ENCODE data around the gene WDR70.
A peak's percentile ranks its signal among the peaks of the same experiment; 100 is the strongest.

Gene WDR70

DNA sequence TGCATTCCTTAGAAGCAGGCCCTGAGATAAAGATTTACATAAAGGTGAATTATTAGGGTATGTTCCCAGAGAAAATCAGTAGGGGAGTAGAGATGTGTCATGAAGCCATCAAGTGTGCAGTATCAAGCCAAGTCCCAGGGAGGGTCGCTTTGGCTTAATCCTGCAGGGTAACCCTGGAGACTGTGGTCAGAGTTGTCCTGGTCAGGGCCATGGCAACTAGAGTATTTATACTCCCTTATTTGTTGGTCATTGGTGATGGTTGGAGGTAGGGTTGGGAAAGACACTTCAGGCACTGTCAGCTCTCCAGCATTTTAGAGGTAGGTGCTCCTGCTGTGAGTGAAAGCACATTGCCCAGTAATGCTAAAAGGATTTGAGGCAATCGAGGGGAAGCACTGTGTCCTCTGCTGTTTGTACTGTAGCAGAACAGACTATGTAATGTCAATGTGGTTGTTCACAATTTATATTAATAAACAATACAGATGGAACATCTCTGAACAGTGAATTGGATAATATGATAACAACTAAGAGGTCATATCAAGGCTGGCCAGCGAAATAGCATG is 351.9 kb downstream of the WDR70 start:
- DNase-seq: no peak

DNA sequence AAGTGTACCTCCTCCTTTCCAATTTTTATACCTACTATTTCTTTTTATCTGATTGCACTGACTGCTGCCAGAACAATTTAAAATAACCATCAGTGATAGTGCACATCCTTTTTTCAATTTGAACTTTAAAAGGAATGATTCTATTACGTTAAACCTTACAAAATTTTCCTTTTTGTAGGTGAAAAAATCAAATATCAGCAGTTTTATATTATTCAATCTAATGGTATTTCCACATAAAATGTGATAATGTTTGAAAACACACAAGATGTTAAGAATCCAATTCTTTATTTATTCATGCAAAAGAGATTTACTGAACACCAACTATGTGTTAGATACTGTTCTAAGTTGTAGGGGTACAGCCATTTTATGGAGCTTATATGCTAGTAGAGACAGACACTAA is 355.0 kb downstream of the WDR70 start:
- DNase-seq: no peak

DNA sequence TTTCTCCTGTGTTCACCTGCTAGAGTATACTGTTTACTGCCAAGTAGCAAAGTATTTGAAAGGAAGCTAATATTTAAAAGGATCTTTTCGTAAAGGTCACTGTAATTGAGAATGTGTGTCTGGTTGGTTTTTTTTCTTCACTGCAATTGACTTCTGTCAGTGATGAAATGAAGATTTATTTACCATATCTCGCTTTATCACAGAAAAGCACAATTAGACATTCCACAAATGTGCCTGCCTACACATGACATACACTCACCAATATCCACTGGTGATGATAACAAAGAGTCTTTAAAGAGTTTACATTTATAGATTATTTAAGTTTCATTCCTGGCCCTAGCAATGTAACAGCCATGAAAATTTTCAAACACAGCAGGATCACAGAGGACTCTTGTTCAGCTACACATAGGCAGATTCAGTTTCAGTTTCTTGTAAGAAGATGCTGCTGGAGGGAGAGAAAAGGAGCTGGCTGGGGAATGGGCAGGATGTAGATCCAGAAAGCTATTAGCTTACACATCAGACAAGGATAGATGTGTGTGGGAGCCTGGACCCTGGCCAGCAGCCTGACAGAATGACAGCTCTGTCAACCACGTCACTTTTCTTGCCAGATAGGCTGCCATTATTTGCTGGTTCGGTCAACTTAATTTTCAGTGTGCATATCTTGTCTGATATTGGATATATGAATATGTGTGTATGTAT is 356.7 kb downstream of the WDR70 start:
- no peak for DNase-seq

DNA sequence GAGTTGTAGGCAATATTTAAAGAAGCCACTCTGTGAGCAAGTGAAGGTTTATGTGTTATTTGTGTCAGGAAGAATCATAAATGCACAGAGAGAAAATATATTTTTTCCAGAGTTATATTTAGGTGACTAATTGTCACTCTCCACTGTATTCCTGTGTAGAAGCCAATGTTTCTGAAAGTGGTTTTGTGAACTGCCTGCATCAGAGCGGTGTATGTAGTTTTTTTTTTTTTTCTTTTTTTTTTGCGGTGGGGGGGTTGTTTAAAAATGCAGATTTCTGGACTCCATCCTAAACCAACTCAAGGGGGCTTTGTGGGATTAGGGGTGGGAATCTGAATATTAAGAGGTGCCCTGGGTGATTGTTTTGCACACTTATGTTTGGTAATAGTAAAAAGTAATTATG is 357.3 kb downstream of the WDR70 start:
- no peak for DNase-seq

DNA sequence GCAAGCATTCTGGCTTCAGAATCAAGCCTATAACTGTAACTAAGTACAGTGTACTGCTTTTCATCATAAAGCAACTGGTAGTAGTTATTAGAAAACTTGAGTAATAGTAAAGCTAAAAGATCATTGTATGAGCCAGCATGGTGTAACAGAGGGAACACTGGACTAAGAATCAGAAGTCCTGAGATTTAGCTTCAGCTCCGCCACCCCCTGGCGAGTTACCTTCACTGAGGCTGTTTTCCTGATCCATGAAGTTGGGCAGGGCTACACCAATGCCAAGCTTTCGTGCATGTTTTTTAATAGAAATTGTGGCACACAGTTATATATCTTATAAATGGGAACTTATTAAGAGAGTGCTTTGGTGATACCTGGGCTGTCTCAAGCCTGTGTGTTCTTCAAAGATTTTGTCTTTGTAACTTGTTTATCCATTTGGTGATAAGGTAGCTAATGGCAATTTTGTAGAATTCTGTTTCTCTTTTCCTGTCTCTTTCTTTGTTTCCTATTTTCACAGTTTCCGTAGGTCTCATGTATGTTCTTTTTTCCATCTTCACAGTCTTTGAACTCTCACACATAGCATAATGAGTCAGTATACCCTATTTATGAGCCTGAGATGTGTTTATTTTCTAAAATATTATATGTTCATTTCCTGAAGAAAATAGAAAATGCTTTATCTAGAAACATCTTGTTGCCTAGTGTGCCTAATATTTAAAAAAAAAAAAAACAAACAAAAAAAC is 358.4 kb downstream of the WDR70 start:
- DNase-seq: no peak

DNA sequence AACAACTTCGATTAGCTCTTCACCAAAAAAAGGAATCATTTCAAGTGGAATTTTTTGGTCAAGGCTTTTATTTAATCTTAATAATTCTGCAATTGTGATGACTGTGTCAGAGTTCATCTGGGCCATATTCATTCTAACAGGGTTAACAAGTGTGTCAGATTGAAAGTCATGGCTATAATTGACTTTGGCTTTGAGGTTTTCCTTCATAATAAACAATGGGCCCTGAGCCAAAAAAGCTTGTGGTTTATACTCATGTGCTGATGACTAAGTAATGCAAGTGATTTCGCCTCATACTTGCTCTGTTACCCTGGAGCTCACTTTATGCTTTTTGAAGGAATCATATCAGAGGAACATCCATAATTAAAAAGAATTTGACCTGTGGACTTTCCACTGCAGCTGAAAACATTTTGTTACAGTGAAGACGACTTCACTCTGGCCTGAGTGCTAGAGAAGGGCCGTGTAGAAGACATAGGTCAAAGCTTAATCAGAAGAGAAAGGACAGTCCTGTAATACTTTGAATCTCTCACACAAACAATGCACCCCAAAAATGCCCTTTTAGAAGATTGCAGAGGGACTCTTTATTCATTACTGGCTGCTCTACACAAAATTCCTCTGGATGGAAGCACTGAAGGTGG is 359.1 kb downstream of the WDR70 start:
- peak; percentile 76 for DNase-seq

DNA sequence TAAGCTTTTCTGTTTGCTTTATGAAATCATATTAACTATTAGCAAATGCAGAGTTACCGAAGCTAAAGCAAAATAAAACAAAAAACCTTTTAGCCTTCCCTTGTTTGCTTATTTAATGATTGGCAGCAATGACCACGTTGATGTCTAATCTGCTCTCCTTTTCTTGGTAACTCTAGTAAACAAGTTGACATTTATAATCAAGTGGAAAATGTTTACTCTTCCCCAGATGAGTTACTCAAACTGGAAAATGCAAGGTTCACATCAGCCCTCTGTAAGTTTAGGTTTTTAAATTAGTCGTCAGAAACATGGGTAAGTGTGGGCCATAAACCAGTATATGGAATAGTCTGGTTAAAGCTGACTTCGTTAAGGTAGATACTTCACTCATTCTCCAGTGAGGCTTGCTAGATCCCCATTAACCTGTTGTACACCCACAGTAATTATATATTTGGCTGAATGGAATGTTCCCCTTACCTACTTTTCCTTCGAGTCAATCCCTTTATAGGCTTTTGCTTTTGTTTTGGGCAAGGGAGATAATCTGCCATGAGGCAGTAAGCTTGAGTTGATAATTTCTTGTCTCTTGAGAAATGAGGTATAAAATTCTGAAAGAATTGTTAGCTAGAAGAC is 359.9 kb downstream of the WDR70 start:
- DNase-seq: no peak

DNA sequence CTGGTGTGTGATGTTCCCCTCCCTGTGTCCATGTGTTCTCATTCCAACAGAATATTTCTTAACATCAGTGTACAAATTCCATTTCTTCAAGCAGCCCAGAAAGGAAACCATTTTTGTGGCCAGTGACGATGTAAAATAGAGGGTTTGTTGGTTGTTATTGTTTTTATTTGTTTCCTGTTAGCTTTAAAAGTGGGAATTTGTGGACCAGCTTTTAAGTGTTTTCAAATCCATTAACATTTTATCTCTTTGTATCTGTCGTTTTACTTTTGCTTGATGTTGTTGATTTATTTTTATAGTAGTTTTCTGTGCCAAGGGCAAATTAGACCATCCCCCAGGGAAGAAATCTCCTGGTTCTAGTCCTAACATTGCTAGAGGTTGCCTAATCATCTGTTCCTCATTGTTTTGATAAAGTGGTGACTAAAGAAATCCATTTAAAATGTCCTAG is 360.7 kb downstream of the WDR70 start:
- no peak for DNase-seq

DNA sequence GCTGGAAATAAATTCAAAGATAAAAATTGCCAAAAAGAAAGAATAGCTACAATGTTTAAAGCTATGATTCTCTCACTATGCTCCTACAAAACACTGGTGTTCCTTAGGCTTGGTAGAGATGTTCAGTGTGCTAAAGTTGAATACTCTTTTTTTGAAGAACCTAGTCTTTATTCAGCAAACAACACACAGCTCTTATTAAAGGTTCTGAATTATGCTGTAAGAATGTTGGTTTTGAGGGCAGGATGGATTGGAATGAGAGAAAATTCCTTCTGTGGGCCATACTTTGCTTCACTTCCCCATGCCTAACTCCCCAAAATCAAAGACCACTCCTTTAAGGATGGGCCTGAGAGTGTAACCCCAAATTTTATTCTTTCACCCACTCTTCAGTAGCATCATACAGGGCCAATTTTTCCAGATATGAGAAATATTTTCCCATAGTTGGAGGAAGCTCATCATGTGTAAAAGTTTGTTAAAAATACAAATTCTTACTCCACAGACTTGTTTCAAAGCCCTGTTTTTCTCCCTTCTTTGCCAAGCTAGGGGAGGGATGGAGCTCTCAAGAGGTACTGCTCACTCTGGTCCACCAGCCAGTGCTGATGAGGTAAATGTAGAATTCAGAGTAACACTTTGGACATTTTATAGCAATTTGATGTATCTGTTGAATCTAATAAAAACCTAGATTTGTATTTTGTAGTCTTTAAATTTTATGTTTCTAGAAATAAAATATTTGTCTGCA is 361.4 kb downstream of the WDR70 start:
- DNase-seq: no peak

DNA sequence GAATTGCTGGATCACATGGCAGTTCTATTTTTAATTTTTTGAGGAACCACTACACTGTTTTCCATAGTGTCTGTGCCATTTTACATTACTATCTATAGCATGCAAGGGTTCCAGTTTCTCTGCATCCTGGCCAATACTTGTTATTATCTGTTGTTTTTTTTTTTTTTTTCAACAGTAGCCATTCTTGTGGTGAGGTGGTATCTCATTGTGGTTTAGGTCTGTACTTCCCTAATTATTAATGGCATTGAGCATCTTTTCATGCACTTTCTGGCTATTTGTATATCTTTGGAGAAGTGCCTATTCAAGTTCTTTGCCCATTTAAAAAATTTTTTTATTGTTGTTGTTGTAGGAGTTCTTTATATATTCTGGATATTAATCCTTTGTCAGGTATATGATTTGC is 363.0 kb downstream of the WDR70 start:
- peak; percentile 61 for DNase-seq

DNA sequence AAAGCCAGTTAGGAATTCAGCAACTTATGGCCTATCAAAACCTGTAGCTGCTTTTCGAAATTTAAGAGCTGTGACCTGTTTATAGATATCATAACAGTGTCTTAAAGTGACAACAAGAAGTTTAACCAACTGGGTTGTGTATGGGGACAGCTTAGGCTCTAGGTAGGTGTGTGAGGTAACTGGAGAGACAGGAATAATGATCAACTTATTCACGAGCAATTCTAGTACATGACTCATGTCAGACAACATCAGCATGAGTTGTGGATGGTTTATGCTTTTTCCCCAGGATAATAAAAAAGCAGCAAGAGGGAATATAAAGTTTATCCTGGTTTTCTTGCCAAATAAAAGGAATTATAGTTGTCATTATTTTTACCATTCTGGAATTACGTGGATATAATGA is 372.1 kb downstream of the WDR70 start:
- DNase-seq: no peak

DNA sequence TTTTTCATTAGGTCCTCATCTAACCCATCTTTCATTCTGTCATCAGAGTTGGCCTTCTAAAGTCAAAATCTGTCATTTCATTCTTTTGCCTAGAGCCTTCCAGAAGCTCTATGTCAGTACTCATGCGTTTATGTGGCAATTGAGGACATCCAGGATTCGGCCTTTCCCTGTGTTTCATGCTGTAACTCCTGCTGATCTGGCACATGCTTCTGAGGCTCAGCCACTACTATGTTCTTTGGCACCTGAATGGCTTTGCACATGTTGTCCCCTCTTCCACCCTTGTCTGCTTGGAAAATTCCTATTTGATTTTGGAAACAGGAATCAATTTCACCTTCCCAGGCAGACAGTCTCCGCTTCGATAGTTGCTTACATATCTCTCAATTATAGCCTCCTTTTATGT is 375.9 kb downstream of the WDR70 start:
- DNase-seq: no peak

DNA sequence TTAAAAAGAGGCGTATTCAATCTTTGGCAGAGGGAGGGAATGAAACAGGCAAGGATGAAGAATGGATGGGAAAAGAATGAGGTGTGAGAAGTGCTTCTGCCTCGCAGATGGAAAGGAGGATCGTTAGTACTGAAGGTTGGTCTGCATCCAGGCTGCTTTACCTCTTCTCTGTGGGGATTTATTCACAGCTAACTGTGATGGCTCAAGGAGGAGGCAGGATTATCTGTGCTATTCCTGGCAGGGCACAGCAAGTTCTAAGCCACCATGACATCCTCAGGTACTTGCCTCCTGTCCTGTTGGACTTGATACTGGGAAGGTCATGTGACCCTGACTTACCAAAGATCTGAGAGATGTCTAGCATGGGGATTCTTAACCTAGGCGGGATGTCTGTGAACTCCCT is 376.5 kb downstream of the WDR70 start:
- no peak for DNase-seq

DNA sequence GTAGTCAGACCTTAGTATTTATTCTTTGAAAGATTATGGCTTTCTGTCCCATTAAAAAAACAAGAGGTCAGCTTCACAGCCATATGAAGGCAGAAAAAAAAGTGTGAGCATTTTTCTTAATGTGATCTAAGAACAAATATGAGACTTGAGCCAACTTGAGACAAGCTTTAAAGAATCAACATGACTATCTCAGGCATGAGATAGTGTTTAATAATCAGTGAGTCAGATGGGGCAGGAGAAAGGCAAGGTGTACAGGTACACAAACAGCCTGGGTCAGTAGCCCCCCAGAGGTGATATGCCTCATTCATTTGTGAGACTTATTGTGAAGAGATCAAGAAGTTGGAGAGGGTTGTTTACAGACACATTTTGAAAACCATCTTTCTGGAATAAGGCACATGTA is 377.1 kb downstream of the WDR70 start:
- DNase-seq: no peak

DNA sequence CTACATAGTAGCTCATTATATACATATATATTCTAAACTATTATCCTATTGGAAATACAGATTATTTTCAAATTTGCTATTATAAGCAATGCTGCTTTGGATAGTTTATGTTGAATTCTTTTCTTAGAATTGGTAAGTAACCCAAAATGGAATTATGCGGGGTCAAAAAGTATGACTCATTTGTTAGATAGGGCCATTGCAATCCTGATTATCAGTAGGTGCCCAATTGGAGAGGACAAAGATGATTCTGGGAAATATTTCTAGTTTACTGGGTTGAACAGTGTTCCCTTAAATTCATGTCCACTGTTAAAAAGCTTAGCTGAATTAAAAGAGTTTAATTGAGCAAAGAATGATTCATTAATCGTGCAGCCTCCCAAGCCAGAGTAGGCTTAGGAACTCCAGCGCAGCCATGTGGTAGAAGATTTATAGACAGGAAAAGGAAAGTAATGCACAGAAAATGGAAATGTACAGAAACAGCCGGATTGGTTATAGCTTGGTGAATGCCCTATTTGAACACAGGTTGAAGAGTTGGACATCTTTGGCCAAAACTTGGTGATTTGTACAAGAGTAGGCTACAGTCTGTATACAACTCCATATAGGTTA is 379.0 kb downstream of the WDR70 start:
- DNase-seq: peak; percentile 13

DNA sequence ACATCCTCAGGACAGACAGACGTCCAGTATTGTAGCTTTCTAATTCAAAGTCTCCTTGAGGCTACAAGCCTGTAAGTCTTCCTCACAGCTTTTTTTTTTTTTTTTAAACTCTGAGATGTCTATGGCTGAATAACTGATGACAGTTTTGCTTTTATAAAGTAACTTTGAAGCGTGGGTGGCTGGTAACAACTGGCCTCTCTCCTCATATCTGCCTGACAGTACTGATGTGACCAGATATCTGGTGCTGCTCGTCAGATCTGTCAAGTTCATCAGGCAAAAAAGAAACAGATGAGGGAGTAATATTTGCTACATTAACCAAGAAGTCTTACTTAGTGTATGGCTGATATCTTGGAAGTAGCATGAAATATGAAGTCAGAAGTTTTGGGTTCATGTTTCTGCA is 388.1 kb downstream of the WDR70 start:
- no peak for DNase-seq

DNA sequence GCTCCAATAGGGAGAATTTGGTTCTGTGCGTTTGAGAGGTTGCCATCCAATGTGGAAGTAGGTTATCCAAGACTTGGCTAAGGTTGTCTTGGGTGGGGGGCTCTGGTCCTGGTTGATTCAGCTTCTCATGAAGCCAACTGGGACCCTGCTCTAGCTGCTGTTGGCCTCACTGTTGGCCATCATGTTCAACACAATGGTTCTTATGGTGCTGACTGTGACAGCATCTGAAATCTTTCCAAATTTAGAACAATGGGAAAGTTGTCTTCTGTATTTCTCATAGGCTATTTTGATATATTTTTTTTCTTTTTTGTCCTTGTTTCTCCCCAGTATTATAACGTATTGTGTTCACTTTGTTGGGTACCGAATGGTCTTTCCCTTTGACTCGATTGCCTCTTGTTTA is 388.8 kb downstream of the WDR70 start:
- DNase-seq: no peak

DNA sequence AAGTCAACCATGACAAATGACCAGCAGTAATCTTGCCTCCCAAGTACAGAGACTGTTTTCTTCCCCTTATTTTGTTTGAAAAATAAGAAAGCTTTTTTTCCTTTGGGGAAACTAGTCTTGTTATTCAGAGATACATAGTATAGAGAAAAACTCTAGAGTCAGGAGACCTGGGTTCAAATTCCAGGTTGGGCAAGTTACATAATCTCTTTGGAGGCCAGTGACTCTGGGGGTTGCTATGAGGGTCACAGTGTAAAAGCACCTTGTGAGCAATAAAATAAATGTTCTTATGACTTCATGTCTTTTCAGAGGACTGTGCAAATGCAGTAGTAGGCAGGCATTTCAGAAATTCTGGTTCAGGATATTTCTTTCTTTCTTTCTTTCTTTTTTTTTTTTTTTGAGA is 389.3 kb downstream of the WDR70 start:
- no peak for DNase-seq

DNA sequence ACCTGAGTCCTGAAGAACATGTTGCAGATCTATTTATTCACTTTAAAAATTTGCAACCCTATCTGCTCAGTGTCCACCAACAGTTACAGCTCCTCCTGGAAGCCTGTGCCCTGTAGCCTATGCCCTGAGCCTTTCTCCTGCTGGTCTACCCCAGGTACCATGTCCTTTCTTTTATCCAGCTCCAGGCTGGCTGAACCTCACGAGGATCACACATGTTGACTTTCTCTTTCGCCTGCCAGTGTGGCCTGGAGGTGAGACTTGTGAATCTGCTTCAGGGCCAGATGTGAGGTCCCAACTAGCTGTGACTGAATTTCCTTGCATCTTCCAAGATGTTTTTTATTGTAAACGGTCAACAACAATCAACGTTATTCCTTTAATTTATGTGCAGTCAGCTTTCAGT is 390.0 kb downstream of the WDR70 start:
- DNase-seq: no peak

DNA sequence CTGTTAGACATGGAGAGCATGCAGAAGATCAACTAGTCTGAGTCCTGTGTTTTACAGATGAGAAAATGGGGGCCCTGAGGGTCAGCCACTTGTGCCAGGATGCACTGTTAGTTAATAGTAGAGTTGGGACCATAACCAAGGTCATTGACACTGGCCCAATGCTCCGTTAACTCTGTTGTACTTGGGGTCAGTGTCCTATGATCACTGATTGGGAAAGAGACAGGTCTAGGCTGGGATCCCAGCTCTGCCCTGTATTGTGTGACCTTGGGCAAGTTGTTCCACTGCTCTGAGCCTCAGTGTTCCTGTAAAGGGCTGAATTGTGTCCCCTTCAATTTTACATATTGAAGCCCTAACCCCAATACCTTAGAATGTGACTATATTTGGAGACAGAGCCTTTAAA is 390.7 kb downstream of the WDR70 start:
- DNase-seq: no peak

DNA sequence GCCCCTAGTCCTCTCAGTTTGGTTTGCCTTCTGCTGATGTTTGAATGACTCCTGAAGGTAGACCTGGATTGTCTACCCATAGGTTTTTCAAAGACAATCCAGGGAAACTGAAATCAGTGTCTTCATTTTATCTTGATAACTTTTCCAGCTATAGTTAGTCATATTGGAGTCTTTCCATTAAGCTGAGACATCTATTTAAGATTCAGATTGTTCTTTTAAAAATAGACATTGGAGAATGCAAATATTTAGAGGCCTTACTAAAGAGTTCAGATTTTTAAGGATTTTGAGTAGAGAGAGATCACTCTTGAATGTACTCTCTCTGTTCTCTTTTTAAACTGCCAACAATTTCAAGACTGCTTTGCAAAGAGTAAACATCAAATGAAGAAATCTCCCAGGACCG is 391.7 kb downstream of the WDR70 start:
- no peak for DNase-seq

DNA sequence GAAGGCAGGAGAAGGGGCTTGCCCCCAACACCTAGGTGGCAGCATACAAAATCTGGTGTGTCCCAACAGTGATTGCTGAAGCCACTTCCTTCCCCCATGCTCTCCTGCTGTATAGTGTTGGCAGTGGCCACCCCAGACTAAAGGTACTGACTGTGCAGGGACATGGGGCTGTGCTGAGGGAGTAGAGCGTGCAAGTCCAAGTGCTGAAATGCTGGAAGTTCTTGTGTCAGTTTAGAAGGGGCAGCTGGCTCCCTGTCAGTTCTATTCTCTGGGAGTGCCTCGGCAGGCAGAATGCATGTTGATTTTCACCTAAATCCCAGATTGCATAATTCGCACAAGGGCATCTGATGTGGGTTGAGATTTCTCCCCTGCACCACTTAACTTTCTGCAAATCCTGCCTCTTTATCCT is 392.1 kb downstream of the WDR70 start:
- DNase-seq: no peak

Measured in hematopoietic multipotent progenitor cell treated with erythropoietin and hydrocortisone succinate and interleukin-3 and kit ligand, for 8 days (in vitro differentiated cells).